WTC11 (cell line): ENCODE measurements around the gene TMEM147. TPM values are rescaled to one million over a fixed set of nuclear protein-coding genes. Genes with fewer than 3 reads are reported as not detected.

ENCODE experiments used
- ATAC-seq: fragments of 200-7000 bp; cut with Tn5 transposase; 2 replicates; pipeline ENCODE4 v1.10.0; 2021; ENCODE audit warnings: mild to moderate bottlenecking, moderate library complexity
- Bru-seq: library from RNA; stranded (reverse); fragments of 400-500 nt; gene quantifications from one replicate; lab custom pipeline; 2021; lab: Mats Ljungman, UMichigan
- CTCF ChIA-PET: fragments of 300-600 bp; sonication (Branson Sonifier 250); formaldehyde crosslinking; loops from one replicate; lab custom pipeline; 2021; ENCODE audit warnings: antibody characterized with exemption; lab: Charles Lee
- POLR2A ChIA-PET: fragments of 350-600 bp; sonication (Branson Sonifier 250); formaldehyde crosslinking; loops from one replicate; lab custom pipeline; 2021; ENCODE audit warnings: antibody characterized with exemption; lab: Charles Lee
- DNase-seq: peaks from one replicate; pipeline ENCODE4 v3.0.0; 2021; ENCODE audit warnings: low spot score
- H3K27ac Mint-ChIP-seq: 2 replicates; pipeline ENCODE4 v1.8.0; 2021; ENCODE audit warnings: mixed read lengths
- H3K27me3 Mint-ChIP-seq: 2 replicates; pipeline ENCODE4 v1.8.0; 2021; ENCODE audit warnings: low read depth, mild to moderate bottlenecking, moderate library complexity, mixed read lengths
- H3K36me3 Mint-ChIP-seq: 2 replicates; pipeline ENCODE4 v1.8.0; 2021; ENCODE audit warnings: mixed read lengths
- H3K4me1 Mint-ChIP-seq: 2 replicates; pipeline ENCODE4 v1.8.0; 2022; ENCODE audit warnings: mixed read lengths
- H3K4me3 Mint-ChIP-seq: 2 replicates; pipeline ENCODE4 v1.8.0; 2021; ENCODE audit warnings: mild to moderate bottlenecking, moderate library complexity, mixed read lengths
- H3K9me3 Mint-ChIP-seq: 2 replicates; pipeline ENCODE4 v1.8.0; 2021; ENCODE audit warnings: mixed read lengths
- ARID4B ChIP-seq: sonication (generic); formaldehyde crosslinking; IDR thresholded peaks from 2 replicates; pipeline ENCODE4 v1.8.0; 2023; ENCODE audit warnings: missing genetic modification reagents, mild to moderate bottlenecking, borderline replicate concordance
- CREM ChIP-seq: sonication (generic); formaldehyde crosslinking; IDR thresholded peaks from 2 replicates; pipeline ENCODE4 v1.8.1; 2022; ENCODE audit warnings: mild to moderate bottlenecking, missing genetic modification reagents, moderate library complexity
- E2F1 ChIP-seq: sonication (generic); formaldehyde crosslinking; IDR thresholded peaks from 2 replicates; pipeline ENCODE4 v1.8.0; 2022; ENCODE audit warnings: mild to moderate bottlenecking, missing genetic modification reagents
- ETV6 ChIP-seq: sonication (generic); formaldehyde crosslinking; IDR thresholded peaks from 2 replicates; pipeline ENCODE4 v1.8.1; 2022; ENCODE audit warnings: mild to moderate bottlenecking, missing genetic modification reagents
- HMGA2 ChIP-seq: fragments of 250-450 bp; sonication (Bioruptor Pico); IDR thresholded peaks from 2 replicates; pipeline ENCODE4 v1.4.0; 2021; ENCODE audit warnings: mild to moderate bottlenecking, moderate library complexity
- HMGXB4 ChIP-seq: sonication (generic); formaldehyde crosslinking; IDR thresholded peaks from 2 replicates; pipeline ENCODE4 v1.8.1; 2023; ENCODE audit warnings: mild to moderate bottlenecking, moderate library complexity, missing genetic modification reagents
- MXD4 ChIP-seq: fragments of 250-450 bp; sonication (Bioruptor Pico); IDR thresholded peaks from 2 replicates; pipeline ENCODE4 v1.8.0; 2021; ENCODE audit warnings: mild to moderate bottlenecking, moderate library complexity, borderline replicate concordance
- SP1 ChIP-seq: sonication (generic); formaldehyde crosslinking; conservative IDR thresholded peaks from 2 replicates; pipeline ENCODE4 v1.8.1; 2022; ENCODE audit warnings: missing genetic modification reagents
- TCF7 ChIP-seq: sonication (generic); formaldehyde crosslinking; IDR thresholded peaks from 2 replicates; pipeline ENCODE4 v1.8.0; 2022; ENCODE audit warnings: mild to moderate bottlenecking, low read depth, missing genetic modification reagents, moderate library complexity
- TEAD1 ChIP-seq: sonication (generic); formaldehyde crosslinking; IDR thresholded peaks from 2 replicates; pipeline ENCODE4 v1.8.0; 2022; ENCODE audit warnings: mild to moderate bottlenecking, missing genetic modification reagents
- TP53 ChIP-seq: sonication (generic); formaldehyde crosslinking; IDR thresholded peaks from 2 replicates; pipeline ENCODE4 v1.8.1; 2023; ENCODE audit warnings: mild to moderate bottlenecking, missing genetic modification reagents
- USF1 ChIP-seq: sonication (generic); formaldehyde crosslinking; IDR thresholded peaks from 2 replicates; pipeline ENCODE4 v1.8.0; 2022; ENCODE audit warnings: mild to moderate bottlenecking, missing genetic modification reagents
- ZBTB21 ChIP-seq: sonication (generic); formaldehyde crosslinking; IDR thresholded peaks from 2 replicates; pipeline ENCODE4 v1.8.1; 2023; ENCODE audit warnings: mild to moderate bottlenecking, missing genetic modification reagents, borderline replicate concordance
- ZNF219 ChIP-seq: sonication (generic); formaldehyde crosslinking; IDR thresholded peaks from 2 replicates; pipeline ENCODE4 v1.8.0; 2023; ENCODE audit warnings: missing genetic modification reagents, mild to moderate bottlenecking, borderline replicate concordance
- ZNF232 ChIP-seq: sonication (generic); formaldehyde crosslinking; IDR thresholded peaks from 2 replicates; pipeline ENCODE4 v1.8.0; 2022; ENCODE audit warnings: mild to moderate bottlenecking, missing genetic modification reagents
- ZNF263 ChIP-seq: sonication (generic); formaldehyde crosslinking; IDR thresholded peaks from 2 replicates; pipeline ENCODE4 v1.8.1; 2022; ENCODE audit warnings: low read depth, mild to moderate bottlenecking, moderate library complexity, missing genetic modification reagents
- long read RNA-seq, 3 experiments: library from RNA in 1 of 3; library from capped mRNA in 1 of 3; library from polyadenylated mRNA in 1 of 3; unstranded in 2 of 3; stranded (forward) in 1 of 3; transcript quantifications; one replicate each; pipeline ENCODE4 v2.0.0, GENCODE V29; 2021
- total RNA-seq: library from RNA; stranded (reverse); gene quantifications from 3 replicates; pipeline ENCODE4 v1.2.3, GENCODE V29; 2021
- TF ChIP-seq, protein P1 (sequence below): sonication (generic); formaldehyde crosslinking; IDR thresholded peaks from 2 replicates; pipeline ENCODE4 v1.8.0; 2022; ENCODE audit warnings: mild to moderate bottlenecking, missing genetic modification reagents
- TF ChIP-seq, protein P2 (sequence below): sonication (generic); formaldehyde crosslinking; IDR thresholded peaks from 2 replicates; pipeline ENCODE4 v1.8.1; 2022; ENCODE audit warnings: mild to moderate bottlenecking, moderate library complexity, missing genetic modification reagents
- TF ChIP-seq, protein P3 (sequence below): sonication (generic); formaldehyde crosslinking; IDR thresholded peaks from 2 replicates; pipeline ENCODE4 v1.8.0; 2022; ENCODE audit warnings: mild to moderate bottlenecking, missing genetic modification reagents

TMEM147 gene, protein sequence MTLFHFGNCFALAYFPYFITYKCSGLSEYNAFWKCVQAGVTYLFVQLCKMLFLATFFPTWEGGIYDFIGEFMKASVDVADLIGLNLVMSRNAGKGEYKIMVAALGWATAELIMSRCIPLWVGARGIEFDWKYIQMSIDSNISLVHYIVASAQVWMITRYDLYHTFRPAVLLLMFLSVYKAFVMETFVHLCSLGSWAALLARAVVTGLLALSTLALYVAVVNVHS
- total RNA-seq (132 to 135 TPM (median 132 TPM) in 3 replicates), Bru-seq, nascent RNA (percentile 80 among the genes with signal in this experiment)
- long read RNA-seq, experiment 1, transcript TMEM147-201 (7 exons, 899 nt) = major isoform, 194 of 225 reads
- long read RNA-seq, experiment 1, transcript TMEM147-202 (6 exons, 935 nt) = minor isoform, 9 of 225 reads
- long read RNA-seq, experiment 1, partial matches to known transcripts = 6 of 225 reads
- long read RNA-seq, experiment 1, other reads (novel, unspliced or antisense) = 14 of 225 reads
- long read RNA-seq, experiment 2, transcript TMEM147-201 (7 exons, 899 nt) = major isoform, 202 of 243 reads
- long read RNA-seq, experiment 2, transcript TMEM147-202 (6 exons, 935 nt) = minor isoform, 12 of 243 reads
- long read RNA-seq, experiment 2, partial matches to known transcripts = 8 of 243 reads
- long read RNA-seq, experiment 2, other reads (novel, unspliced or antisense) = 16 of 243 reads
- long read RNA-seq, experiment 3, transcript TMEM147-201 (7 exons, 899 nt) = major isoform, 154 of 171 reads
- long read RNA-seq, experiment 3, transcript TMEM147-202 (6 exons, 935 nt) = minor isoform, 10 of 171 reads
- long read RNA-seq, experiment 3, partial matches to known transcripts = 2 of 171 reads
- long read RNA-seq, experiment 3, other reads (novel, unspliced or antisense) = 3 of 171 reads

GRCh38 chr19:35545001-35545854 lies at the start of gene TMEM147:
Gene TMEM147 (plus strand): TSS chr19:35545626. CDS start chr19:35545740, 114 bp downstream.
- CTCF ChIA-PET = interaction anchor here (1.2 to 2.0 kb wide), 2 partner anchors 12 to 35 kb away, joined by 3 to 6 read pairs; no protein-coding TSS in a partner anchor
- Mint-ChIP-seq H3K9me3 (no peaks in the 10 kb centered on the region), H3K4me1 (peaks cover 23% of the 10 kb centered on the region), H3K27ac (peak within 1 kb of the TSS; percentile 80), H3K4me3 (peak within 1 kb of the TSS; percentile 92), H3K36me3 (peaks cover 24% of the 10 kb centered on the region), H3K27me3 (no peaks in the 10 kb centered on the region; the same call in 1 of the 2 replicates)
- DNase-seq (peak; percentile 93), ATAC-seq (peak; percentile 85)
- POLR2A ChIA-PET = no interaction called here
- TF ChIP-seq ZBTB21 (peak; percentile 47; the same call in 1 of the 2 replicates), ZNF219 (no peak), ARID4B (CRISPR knock-in tag) (peak; percentile 88; the same call in 1 of the 2 replicates), TEAD1 (CRISPR knock-in tag) (peak; percentile 75; the same call in 1 of the 2 replicates), ZNF263 (CRISPR knock-in tag) (no peak), MXD4 (CRISPR knock-in tag) (no peak), ZNF232 (CRISPR knock-in tag) (peak; percentile 69; the same call in 1 of the 2 replicates), TCF7 (CRISPR knock-in tag) (no peak), TP53 (CRISPR knock-in tag) (peak; percentile 68), HMGXB4 (CRISPR knock-in tag) (peak; percentile 88), ETV6 (CRISPR knock-in tag) (peak; percentile 69; the same call in 1 of the 2 replicates), CREM (peak; percentile 98), HMGA2 (CRISPR knock-in tag) (0 out of 2 replicates have a peak, but pooled peaks have one; percentile 10), E2F1 (CRISPR knock-in tag) (no peak), USF1 (peak; percentile 92), SP1 (peak; percentile 88)
- TF ChIP-seq, protein P1, sequence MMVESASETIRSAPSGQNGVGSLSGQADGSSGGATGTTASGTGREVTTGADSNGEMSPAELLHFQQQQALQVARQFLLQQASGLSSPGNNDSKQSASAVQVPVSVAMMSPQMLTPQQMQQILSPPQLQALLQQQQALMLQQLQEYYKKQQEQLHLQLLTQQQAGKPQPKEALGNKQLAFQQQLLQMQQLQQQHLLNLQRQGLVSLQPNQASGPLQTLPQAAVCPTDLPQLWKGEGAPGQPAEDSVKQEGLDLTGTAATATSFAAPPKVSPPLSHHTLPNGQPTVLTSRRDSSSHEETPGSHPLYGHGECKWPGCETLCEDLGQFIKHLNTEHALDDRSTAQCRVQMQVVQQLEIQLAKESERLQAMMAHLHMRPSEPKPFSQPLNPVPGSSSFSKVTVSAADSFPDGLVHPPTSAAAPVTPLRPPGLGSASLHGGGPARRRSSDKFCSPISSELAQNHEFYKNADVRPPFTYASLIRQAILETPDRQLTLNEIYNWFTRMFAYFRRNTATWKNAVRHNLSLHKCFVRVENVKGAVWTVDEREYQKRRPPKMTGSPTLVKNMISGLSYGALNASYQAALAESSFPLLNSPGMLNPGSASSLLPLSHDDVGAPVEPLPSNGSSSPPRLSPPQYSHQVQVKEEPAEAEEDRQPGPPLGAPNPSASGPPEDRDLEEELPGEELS = peak; percentile 77
- TF ChIP-seq, protein P2, sequence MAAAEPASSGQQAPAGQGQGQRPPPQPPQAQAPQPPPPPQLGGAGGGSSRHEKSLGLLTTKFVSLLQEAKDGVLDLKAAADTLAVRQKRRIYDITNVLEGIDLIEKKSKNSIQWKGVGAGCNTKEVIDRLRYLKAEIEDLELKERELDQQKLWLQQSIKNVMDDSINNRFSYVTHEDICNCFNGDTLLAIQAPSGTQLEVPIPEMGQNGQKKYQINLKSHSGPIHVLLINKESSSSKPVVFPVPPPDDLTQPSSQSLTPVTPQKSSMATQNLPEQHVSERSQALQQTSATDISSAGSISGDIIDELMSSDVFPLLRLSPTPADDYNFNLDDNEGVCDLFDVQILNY = peak; percentile 74; the same call in 1 of the 2 replicates
- TF ChIP-seq, protein P3, sequence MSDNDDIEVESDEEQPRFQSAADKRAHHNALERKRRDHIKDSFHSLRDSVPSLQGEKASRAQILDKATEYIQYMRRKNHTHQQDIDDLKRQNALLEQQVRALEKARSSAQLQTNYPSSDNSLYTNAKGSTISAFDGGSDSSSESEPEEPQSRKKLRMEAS (CRISPR knock-in tag) = peak; percentile 97
